ENCODE measurements around the gene NKX1-1.
"Not testable (repeated sequence)": the region's sequence is repeated elsewhere in the genome, so short reads cannot be mapped to it uniquely, and the experiment has no call there.

Gene NKX1-1

DNA sequence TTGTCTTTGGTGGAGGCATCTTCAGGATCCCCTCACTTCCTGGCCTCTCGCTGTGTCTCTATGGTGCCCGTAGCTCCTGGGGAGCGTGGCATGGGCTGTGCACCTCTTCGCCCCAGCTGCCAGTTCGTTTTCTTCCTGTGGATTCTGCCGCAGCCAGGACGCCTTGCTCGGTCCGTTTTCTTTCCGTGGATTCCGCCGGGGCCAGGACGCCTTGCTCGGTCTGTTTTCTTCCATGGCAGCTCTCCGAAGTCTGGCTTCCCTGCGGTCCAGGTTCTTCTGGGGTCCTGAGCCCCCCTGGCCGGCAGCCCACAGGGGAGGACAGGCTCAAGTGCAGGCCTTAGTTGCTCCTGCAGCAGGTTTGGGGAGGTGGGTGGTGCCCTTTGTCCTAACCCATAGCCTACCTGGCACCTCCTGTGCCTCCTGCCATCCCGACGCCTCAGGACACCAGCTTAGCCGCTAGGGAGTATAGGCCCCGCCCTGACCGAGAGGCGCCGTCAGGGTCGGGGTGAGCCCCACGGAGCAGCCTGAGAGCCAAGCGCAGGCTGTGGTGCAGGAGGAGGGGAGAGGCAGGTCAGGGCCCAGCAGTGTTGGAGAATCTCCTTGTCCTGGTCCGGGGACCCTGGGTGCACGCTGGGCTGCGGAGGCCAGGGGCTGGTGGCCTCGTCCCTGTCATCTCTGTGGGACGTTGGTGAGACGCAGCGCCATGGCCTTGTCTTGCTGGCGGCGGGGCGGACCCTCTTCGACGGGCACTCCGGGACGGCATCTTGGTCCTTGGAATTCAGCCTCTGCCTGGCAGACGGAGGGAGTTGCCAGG is 32.1 kb downstream of the NKX1-1 start:
- DNase-seq (ENCODE audit: low read depth, low spot score): no peak

GRCh38 chr4:1372576-1372975 is 33.7 kb downstream of the NKX1-1 start:
- DNase-seq (ENCODE audit: low read depth, low spot score): not testable (repeated sequence)

DNA sequence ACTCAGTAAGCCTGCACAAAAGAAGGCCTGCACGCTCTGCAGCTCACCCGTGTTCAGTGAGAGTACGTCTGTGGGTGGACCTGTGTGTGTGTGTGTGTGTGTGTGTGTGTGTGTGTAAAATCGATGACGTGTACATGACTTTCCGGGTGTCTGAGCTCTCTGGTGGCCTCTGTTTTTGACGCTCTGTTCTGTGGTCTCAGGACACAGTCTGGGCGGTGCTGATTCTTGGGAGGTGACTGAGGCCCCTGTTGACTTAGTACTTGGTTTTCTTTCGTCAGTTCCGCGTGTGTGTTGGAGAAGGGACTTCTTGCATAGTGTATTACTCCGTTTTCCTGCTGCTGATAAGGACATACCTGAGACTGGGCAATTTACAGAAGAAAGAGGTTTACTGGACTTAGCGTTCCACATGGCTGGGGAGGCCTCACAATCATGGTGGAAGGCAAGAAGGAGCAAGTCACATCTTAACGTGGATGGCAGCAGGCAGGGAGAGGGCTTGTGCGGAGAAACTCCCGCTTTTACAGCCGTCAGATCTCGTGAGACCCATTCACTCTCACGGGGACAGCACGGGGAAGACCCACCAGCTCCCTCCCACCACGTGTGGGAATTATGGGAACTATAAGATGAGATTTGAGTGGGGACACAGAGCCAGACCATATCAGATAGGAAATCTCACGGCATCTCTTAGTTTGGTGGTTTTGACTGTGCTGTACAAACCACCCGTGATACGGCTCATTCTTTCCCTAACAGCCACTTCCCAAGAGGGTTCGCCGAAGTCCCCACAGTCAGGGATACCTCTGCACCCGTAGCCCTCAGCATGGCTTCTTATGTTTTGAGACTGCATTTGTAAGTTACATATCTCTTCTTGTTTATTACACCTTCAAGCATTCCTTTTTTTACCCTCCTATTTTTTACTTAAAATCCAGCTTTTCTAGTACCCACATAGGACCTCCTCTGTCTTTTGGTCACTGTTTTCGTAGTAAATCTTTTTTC is 34.8 kb downstream of the NKX1-1 start:
- no peak for DNase-seq (ENCODE audit: low read depth, low spot score)

DNA sequence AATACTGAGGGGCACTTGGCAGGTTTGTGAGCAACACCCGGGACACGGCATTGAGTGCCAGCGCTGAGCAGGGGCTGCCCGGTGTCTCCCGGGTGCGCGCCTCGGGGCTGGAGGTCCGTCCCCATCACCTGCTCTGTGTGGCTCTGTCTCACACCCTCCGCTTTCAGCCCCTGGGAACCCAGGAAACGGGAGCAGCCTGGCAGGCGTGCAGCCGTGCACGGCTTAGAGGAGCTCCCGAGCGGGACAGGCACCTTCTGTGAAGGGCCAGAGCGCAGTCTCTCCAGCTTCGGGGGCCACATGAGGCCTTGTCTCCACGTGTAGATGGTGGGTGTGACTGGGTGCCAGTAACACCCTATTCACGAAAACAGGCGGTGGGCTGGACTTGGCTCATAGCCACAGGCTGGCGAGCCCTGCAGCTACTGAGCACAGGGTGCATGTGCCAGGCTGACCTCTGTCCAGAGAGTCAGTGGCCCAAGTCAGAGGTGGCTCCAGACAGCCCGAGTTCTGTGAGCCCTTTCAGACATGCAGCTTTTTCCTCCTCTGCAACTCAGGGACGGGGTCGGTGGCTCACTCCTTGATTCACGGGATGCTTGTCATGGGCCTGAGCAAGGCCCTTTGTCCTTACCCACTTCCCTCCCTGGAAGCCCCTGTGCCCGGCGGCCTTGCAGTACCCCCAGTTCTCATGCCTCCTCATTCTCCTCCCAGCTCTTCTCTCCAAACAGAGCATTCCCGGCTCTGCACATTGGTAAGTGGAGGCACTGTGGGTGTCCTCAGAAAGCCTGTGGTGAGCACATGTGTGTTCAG is 35.7 kb downstream of the NKX1-1 start:
- no peak for DNase-seq (ENCODE audit: low read depth, low spot score)

GRCh38 chr4:1369479-1370079 is 36.7 kb downstream of the NKX1-1 start:
- DNase-seq (ENCODE audit: low read depth, low spot score): no peak

- no peak for DNase-seq (ENCODE audit: low read depth, low spot score)
These were observed 37.2 kb downstream of the NKX1-1 start for GRCh38 chr4:1369091-1369450.

DNA sequence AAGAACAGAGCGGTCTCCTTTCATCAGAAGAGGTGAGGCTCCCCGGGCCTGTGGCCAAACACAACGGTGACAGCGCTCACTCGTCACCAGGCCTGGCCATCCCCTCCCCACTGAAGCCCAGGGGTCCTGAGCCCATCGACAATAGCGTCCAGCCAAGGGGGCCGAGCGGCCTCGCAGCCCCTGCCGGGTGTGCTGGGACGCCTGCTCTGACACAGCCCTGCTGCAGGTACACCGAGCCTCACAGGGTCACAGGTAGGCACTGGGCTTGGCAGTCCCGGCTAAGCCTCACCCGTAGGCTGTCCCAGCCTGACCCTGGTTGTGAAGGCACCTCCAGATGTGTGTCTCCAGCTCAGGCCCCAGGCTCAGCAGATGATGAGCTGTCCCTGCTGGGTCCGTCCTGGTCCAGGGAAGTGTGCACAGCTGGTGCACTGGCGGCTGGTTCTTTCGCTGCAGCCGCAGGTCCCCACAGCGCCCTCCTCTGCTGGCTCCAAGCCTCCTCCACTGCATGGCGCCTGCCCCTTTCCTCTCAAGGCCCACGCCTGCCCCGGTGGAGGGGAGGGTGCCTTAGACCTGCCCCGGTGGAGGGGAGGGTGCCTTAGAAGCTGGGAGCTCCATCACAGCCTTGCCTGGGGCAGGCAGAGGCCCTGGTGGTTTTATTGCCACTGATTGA is 37.7 kb downstream of the NKX1-1 start:
- no peak for DNase-seq (ENCODE audit: low read depth, low spot score)

DNA sequence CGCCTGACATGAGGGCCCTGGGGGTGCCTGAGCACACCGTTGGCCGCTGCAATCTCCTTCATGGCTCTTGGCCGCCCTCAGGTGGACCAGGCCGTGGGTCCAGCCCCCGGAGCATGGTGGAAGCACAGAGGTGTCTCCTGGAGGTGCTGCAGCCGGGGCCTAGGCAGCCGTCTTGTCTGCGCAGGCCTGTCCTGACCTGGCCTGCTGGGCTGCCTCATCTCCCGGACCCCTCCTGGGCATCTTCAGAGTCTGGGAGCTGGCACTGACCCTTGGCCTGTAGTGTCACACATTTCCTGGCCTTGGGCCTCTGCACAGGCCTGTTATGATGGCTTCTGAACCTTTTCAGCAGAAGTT is 38.3 kb downstream of the NKX1-1 start:
- no peak for DNase-seq (ENCODE audit: low read depth, low spot score)

- DNase-seq (ENCODE audit: low read depth, low spot score): no peak
These were observed 38.9 kb downstream of the NKX1-1 start for GRCh38 chr4:1367230-1367935.

- DNase-seq (ENCODE audit: low read depth, low spot score): no peak
These were observed 39.6 kb downstream of the NKX1-1 start for GRCh38 chr4:1366371-1367229.

DNA sequence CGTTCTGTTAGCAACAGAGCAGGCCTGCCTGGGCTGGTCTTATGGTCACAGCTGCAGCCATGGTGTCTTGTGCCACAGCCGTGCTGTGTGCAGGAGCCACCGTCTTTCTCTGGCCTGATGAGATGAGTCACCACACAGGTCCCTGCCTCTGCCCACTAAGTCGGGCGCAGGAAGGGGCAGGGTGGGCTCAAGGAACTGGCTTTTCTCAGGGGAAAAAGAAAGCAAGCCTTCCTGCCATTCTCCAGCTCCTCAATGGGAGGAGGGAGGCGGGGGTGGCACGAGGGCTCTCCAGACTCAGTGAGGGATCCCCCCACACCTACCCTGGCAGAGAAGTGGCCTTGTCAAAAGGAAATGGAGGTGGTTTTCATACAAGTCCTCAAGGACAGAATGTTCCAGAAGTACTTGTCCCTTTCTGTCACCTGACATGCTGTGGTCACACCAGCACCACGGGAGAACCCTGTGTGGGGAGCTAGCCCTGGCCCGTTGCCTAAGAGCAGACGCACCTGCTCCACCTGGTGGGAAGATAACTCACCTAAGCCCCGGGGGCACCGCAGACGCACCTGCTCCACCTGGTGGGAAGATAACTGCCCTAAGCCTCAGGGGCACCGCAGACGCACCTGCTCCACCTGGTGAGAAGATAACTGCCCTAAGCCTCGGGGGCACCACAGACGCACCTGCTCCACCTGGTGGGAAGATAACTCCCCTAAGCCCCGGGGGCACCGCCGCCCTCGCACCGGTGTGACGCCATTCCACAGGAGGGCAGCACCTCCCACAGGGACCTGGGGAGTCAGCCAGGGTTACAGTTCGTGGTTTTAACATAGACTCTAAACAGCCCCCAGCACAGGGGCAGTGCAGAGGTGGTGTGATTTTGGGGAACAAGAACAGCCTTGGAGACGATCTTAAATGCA is 40.7 kb downstream of the NKX1-1 start:
- DNase-seq (ENCODE audit: low read depth, low spot score): no peak

DNA sequence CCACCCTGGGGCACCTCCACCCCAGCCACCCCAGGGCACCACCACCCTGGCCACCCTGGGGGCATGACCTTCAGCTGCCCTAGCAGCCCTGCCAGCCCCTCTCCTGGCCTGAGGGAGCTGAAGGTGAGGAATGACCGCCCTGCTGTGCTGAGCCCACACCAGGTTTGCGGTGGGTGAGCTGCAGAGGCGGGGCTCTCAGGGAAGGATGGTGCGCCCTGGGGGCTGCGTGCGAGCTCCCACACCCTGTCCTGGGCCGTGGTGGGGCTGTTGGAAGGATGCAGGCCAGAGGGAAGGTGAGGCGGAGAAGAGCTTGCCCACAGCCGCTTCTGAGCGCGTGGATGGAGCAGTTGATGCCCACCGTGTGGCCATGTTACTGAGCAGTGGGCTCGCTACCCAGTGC is 41.5 kb downstream of the NKX1-1 start:
- DNase-seq (ENCODE audit: low read depth, low spot score): no peak

- no peak for DNase-seq (ENCODE audit: low read depth, low spot score)
These were observed 42.0 kb downstream of the NKX1-1 start for GRCh38 chr4:1364217-1364616.

GRCh38 chr4:1363513-1363912 is 42.7 kb downstream of the NKX1-1 start:
- DNase-seq (ENCODE audit: low read depth, low spot score): no peak

DNA sequence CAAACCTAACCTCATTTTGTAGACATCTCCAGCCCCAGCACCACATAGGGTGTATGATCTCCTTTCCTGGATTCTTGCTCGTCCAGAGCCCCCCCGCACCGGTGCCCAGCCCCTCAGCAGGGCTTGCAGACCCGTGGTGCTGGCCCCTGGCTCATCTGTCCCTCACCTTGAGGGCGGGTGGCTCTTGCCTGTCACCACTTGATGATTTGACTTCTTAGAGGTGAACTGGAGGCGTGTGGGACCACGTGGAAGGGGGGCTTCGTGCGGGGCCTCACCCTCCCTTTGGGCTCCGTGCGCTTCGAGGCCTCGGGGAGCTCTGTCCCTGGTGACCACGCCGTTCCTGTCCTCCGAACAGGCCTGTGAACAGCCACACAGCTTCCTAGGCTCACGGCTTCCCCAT is 43.7 kb downstream of the NKX1-1 start:
- DNase-seq (ENCODE audit: low read depth, low spot score): no peak

DNA sequence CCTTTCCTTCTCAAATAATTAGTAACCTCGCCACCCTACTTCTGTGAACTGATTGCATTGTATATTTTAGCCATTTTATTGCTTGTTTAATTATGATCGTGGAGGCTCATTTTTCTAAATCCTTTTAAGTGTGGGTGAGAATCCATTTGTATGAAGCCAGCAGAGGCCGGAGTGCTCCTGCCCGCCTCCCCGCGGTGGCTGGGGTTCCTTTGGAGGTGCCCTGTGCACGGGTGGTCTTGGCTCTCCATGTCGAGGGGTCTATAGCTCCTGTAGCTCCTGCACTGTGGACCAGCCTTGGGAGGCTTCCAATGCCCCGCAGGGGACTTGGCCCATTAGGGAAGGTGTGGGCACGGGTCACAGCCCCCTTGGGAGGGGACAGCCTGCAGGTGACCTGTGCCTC is 44.2 kb downstream of the NKX1-1 start:
- DNase-seq (ENCODE audit: low read depth, low spot score): no peak

DNA sequence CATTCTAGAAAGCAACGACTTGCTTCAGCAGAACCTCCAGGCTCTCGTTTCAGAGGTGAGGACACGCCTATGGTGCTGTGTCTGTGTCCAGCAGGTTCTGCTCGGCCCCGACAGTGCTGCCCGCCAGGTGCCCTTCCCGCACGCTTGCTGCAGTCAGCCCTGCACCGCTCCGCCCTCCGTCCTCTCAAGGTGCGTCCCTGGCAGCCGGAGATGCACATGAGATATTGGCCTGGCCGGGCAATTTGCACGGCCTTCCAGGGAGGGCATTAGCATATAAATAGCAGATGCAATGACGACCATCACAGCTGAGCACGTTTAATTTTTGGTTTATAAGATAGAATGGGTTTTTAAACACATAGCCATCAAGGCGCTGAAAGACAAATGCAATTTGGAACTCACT is 44.8 kb downstream of the NKX1-1 start:
- DNase-seq (ENCODE audit: low read depth, low spot score): no peak
